ENCODE data around the gene RCBTB2.

DNA sequence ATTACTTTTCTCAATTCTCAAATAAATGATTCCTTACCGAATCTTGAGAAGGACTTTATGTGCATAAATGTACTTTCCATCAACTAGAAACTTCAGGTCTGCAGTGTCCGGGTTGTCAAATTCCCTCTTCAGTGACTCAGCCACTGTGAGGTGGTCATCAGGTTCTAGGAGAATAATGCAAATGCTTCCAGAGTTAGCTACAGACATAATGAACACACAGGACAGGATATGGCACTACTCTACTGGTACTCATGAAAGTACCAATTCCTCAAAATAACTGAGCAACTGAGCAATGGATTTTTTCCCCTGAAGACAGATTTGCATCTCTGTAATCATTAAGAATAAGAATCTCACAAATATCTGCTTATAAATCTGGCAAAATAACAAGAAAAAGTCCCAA, 31.2 kb downstream of the RCBTB2 start:
- TF ChIP-seq, protein P1, sequence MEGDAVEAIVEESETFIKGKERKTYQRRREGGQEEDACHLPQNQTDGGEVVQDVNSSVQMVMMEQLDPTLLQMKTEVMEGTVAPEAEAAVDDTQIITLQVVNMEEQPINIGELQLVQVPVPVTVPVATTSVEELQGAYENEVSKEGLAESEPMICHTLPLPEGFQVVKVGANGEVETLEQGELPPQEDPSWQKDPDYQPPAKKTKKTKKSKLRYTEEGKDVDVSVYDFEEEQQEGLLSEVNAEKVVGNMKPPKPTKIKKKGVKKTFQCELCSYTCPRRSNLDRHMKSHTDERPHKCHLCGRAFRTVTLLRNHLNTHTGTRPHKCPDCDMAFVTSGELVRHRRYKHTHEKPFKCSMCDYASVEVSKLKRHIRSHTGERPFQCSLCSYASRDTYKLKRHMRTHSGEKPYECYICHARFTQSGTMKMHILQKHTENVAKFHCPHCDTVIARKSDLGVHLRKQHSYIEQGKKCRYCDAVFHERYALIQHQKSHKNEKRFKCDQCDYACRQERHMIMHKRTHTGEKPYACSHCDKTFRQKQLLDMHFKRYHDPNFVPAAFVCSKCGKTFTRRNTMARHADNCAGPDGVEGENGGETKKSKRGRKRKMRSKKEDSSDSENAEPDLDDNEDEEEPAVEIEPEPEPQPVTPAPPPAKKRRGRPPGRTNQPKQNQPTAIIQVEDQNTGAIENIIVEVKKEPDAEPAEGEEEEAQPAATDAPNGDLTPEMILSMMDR (IDR thresholded peaks at IDR 0.05) = no peak
- no peak for TF ChIP-seq POLR2A (IDR thresholded peaks at IDR 0.05)
